ENCODE measurements around the gene ADAM30. TPM values are rescaled to one million over a fixed set of nuclear protein-coding genes. Genes with fewer than 3 reads are reported as not detected.
A peak's percentile ranks its signal among the peaks of the same experiment; 100 is the strongest.

The ADAM30 gene
- total and polyA plus RNA-seq, 2 of the 13 experiments (the other 11 are each of a cell fraction or from before 2014, with no cell fraction given) = not detected

- H3K36me3 ChIP-seq (replicated peaks in 1 of 2; ENCODE audit: control insufficient read depth in 1 of 2, insufficient read depth in 2 of 2, low read length in 2 of 2) = peaks cover 3 to 15% of the 10 kb centered on the region in 2 experiments; a peak in 4 of 5 replicates
- in situ Hi-C loops (cut with HindIII; ENCODE audit: extremely low pct_ligation_motif_present, low pct_unique_long_range_greater_than_20kb) = loop anchor here (5.0 kb wide), 1 partner anchor 36 kb away; the partner anchor contains the start of gene ADAM30
- no TSS peak for BruUV-seq (replicated peaks)
Measured at GRCh38 chr1:119933397-119933796, 37.1 kb upstream of the ADAM30 start.

GRCh38 chr1:119929643-119930315 lies 33.5 kb upstream of the ADAM30 start:
- H3K4me2 ChIP-seq (ENCODE audit: low read depth, low read length) = no peak overlapping the region
- H3K4me3 ChIP-seq (replicated peaks in 1 of 3; ENCODE audit: insufficient read depth in 1 of 3, low read depth in 2 of 3, low read length in 3 of 3) = no peak overlapping the region
- H4K20me1 ChIP-seq (ENCODE audit: insufficient read depth, low read length) = no peaks in the 10 kb centered on the region
- no peaks in the 10 kb centered on the region for H3K79me2 ChIP-seq (ENCODE audit: insufficient read depth, low read length)
- FAIRE-seq = no peak
- ChIA-PET POLR2A (no interaction called here), CTCF (ENCODE audit: low intra/inter-chr PET ratio, low total read pairs) (no interaction called here)
- H3K9me3 ChIP-seq (ENCODE audit: low read length) = no peaks in the 10 kb centered on the region
- in situ Hi-C loops (cut with HindIII; ENCODE audit: extremely low pct_ligation_motif_present, low pct_unique_long_range_greater_than_20kb) (loop anchor here (5.0 kb wide), 1 partner anchor 32 kb away; the partner anchor contains the start of gene ADAM30), intact Hi-C loops (cut with micrococcal nuclease; ENCODE audit: unreplicated experiment) (no loop called here)
- no peak for ATAC-seq
- no peak overlapping the region for H3K27ac ChIP-seq (ENCODE audit: extremely low read length, insufficient read depth, low read length)
- 100% methylated on average over 1 of the region's 1 CpG for WGBS (ENCODE audit: low lambda C conversion rate)
- H3K36me3 ChIP-seq (replicated peaks in 1 of 2; ENCODE audit: control insufficient read depth in 1 of 2, insufficient read depth in 2 of 2, low read length in 2 of 2) = peaks cover 6 to 13% of the 10 kb centered on the region in 2 experiments; a peak in 4 of 5 replicates
- no peak overlapping the region for H2AFZ ChIP-seq (ENCODE audit: low read length)
- no peak for TF ChIP-seq ZFP82 (CRISPR knock-in tag; IDR thresholded peaks at IDR 0.05; ENCODE audit: borderline replicate concordance)
- no peak for TF ChIP-seq TEAD2 (CRISPR knock-in tag; IDR thresholded peaks at IDR 0.05)
- TF ChIP-seq ZFY (CRISPR knock-in tag; IDR thresholded peaks at IDR 0.05) = no peak
- DNase-seq (ENCODE audit: low spot score) = no peak
- no peak overlapping the region for H3K9ac ChIP-seq (ENCODE audit: insufficient read depth, low read depth, low read length)
- no peaks in the 10 kb centered on the region for H3K4me1 ChIP-seq (ENCODE audit: insufficient read depth, low read length)
- no TSS peak for BruUV-seq (replicated peaks)
- no peaks in the 10 kb centered on the region for H3K27me3 ChIP-seq (ENCODE audit: control insufficient read depth in 1 of 2, insufficient read depth in 2 of 2, low read length in 2 of 2)

More at GRCh38 chr1:119933397-119933796, 37.1 kb upstream of the ADAM30 start:
- H3K9me3 ChIP-seq (ENCODE audit: low read length) = no peaks in the 10 kb centered on the region
- H3K27me3 ChIP-seq (ENCODE audit: control insufficient read depth in 1 of 2, insufficient read depth in 2 of 2, low read length in 2 of 2) = no peaks in the 10 kb centered on the region
- no peak overlapping the region for H3K4me3 ChIP-seq (replicated peaks in 1 of 3; ENCODE audit: insufficient read depth in 1 of 3, low read depth in 2 of 3, low read length in 3 of 3)
- no peak overlapping the region for H3K27ac ChIP-seq (ENCODE audit: extremely low read length, insufficient read depth, low read length)
- no peak for FAIRE-seq
- TF ChIP-seq ATF7-NPFF (CRISPR knock-in tag; IDR thresholded peaks at IDR 0.05; ENCODE audit: low read depth) (no peak), ZNF317 (CRISPR knock-in tag; IDR thresholded peaks at IDR 0.05) (peak; percentile 97), SP2 (CRISPR knock-in tag; IDR thresholded peaks at IDR 0.05) (no peak), ELF1 (CRISPR knock-in tag; IDR thresholded peaks at IDR 0.05) (no peak), ZBTB37 (CRISPR knock-in tag; IDR thresholded peaks at IDR 0.05) (no peak), DNMT1 (CRISPR knock-in tag; IDR thresholded peaks at IDR 0.05) (no peak), PITX1 (CRISPR knock-in tag; IDR thresholded peaks at IDR 0.05) (no peak), SP1 (IDR thresholded peaks at IDR 0.05) (no peak), SP1 (CRISPR knock-in tag; IDR thresholded peaks at IDR 0.05) (no peak), SMAD1 (CRISPR knock-in tag; IDR thresholded peaks at IDR 0.05; ENCODE audit: borderline replicate concordance, low read depth) (no peak)
- no peaks in the 10 kb centered on the region for H3K79me2 ChIP-seq (ENCODE audit: insufficient read depth, low read length)
- H3K9ac ChIP-seq (ENCODE audit: insufficient read depth, low read depth, low read length) = no peak overlapping the region
- ATAC-seq = no peak
- H2AFZ ChIP-seq (ENCODE audit: low read length) = no peak overlapping the region
- intact Hi-C loops (cut with micrococcal nuclease; ENCODE audit: unreplicated experiment) = no loop called here
- CTCF ChIA-PET (ENCODE audit: low intra/inter-chr PET ratio, low total read pairs) = no interaction called here
- H3K4me2 ChIP-seq (ENCODE audit: low read depth, low read length) = no peak overlapping the region
- POLR2A ChIA-PET = no interaction called here
- no peaks in the 10 kb centered on the region for H4K20me1 ChIP-seq (ENCODE audit: insufficient read depth, low read length)
- DNase-seq (ENCODE audit: low spot score) = no peak
- H3K4me1 ChIP-seq (ENCODE audit: insufficient read depth, low read length) = no peaks in the 10 kb centered on the region

Data from HepG2 (cell line).